Muscle layer of colon (tissue), 2 donors: ENCODE data around the gene AHNAK2.

Source experiments
- H3K27ac ChIP-seq: one replicate; pipeline ENCODE4 v1.7.0; 2013; ENCODE audit warnings: low read depth, mild to moderate bottlenecking, low read length, moderate library complexity
- H3K27me3 ChIP-seq, 2 donors: one replicate each; pipeline ENCODE4 v1.7.0; 2013; ENCODE audit warnings: low read length in 2 of 2, mild to moderate bottlenecking in 2 of 2; ENCODE audit not compliant: insufficient read depth in 2 of 2, control insufficient read depth in 1 of 2
- H3K36me3 ChIP-seq: one replicate; pipeline ENCODE4 v1.7.0; 2013; ENCODE audit warnings: mild to moderate bottlenecking, low read length; ENCODE audit not compliant: insufficient read depth
- H3K4me1 ChIP-seq: one replicate; pipeline ENCODE4 v1.7.0; 2013; ENCODE audit warnings: mild to moderate bottlenecking, low read length; ENCODE audit not compliant: insufficient read depth
- H3K4me3 ChIP-seq, 2 donors: one replicate each; pipeline ENCODE4 v1.7.0; 2013; ENCODE audit warnings: low read length in 2 of 2, low read depth in 1 of 2, mild to moderate bottlenecking in 1 of 2, moderate library complexity in 1 of 2
- H3K9ac ChIP-seq: one replicate; pipeline ENCODE4 v1.7.0; 2013; ENCODE audit warnings: low read length
- H3K9me3 ChIP-seq: one replicate; pipeline ENCODE4 v1.7.0; 2013; ENCODE audit warnings: mild to moderate bottlenecking, low read length
- donor health status: abdominal sarcoma.
- donor health status: Adenocarcinoma of cecum.

Gene AHNAK2

GRCh38 chr14:104929268-104930230 is 48.6 kb downstream of the AHNAK2 start:
- no peaks in the 10 kb centered on the region for H3K36me3 ChIP-seq
- H3K27me3 ChIP-seq: no peaks in the 10 kb centered on the region
- no peak overlapping the region for H3K9ac ChIP-seq
- no peak overlapping the region for H3K4me3 ChIP-seq
- no peak overlapping the region for H3K27ac ChIP-seq
- peaks cover 5% of the 10 kb centered on the region for H3K4me1 ChIP-seq
- no peaks in the 10 kb centered on the region for H3K9me3 ChIP-seq

- no peaks in the 10 kb centered on the region for H3K27me3 ChIP-seq
- no peaks in the 10 kb centered on the region for H3K36me3 ChIP-seq
- H3K4me3 ChIP-seq: no peak overlapping the region
- no peaks in the 10 kb centered on the region for H3K9me3 ChIP-seq
- H3K9ac ChIP-seq: no peak overlapping the region
- no peak overlapping the region for H3K27ac ChIP-seq
- no peaks in the 10 kb centered on the region for H3K4me1 ChIP-seq
Observed at GRCh38 chr14:104928391-104929133, 49.6 kb downstream of the AHNAK2 start.

- no peaks in the 10 kb centered on the region for H3K9me3 ChIP-seq
- H3K27me3 ChIP-seq: no peaks in the 10 kb centered on the region
- H3K27ac ChIP-seq: no peak overlapping the region
- H3K9ac ChIP-seq: no peak overlapping the region
- no peak overlapping the region for H3K4me3 ChIP-seq
- H3K36me3 ChIP-seq: no peaks in the 10 kb centered on the region
- no peaks in the 10 kb centered on the region for H3K4me1 ChIP-seq
Observed at GRCh38 chr14:104927901-104928300, 50.3 kb downstream of the AHNAK2 start.

GRCh38 chr14:104927432-104927816 is 50.8 kb downstream of the AHNAK2 start:
- Histone ChIP-seq H3K27ac (no peak overlapping the region), H3K4me1 (no peaks in the 10 kb centered on the region), H3K27me3 (no peaks in the 10 kb centered on the region), H3K9ac (no peak overlapping the region), H3K9me3 (no peaks in the 10 kb centered on the region), H3K36me3 (no peaks in the 10 kb centered on the region), H3K4me3 (no peak overlapping the region)

GRCh38 chr14:104926619-104927431 is 51.3 kb downstream of the AHNAK2 start:
- Histone ChIP-seq H3K27ac (no peak overlapping the region), H3K27me3 (no peaks in the 10 kb centered on the region), H3K4me1 (no peaks in the 10 kb centered on the region), H3K9ac (no peak overlapping the region), H3K9me3 (no peaks in the 10 kb centered on the region), H3K36me3 (no peaks in the 10 kb centered on the region), H3K4me3 (no peak overlapping the region)

- Histone ChIP-seq H3K27me3 (no peaks in the 10 kb centered on the region), H3K9ac (no peak overlapping the region), H3K27ac (no peak overlapping the region), H3K9me3 (no peaks in the 10 kb centered on the region), H3K36me3 (no peaks in the 10 kb centered on the region), H3K4me1 (no peaks in the 10 kb centered on the region), H3K4me3 (no peak overlapping the region)
Observed at GRCh38 chr14:104925855-104926609, 52.1 kb downstream of the AHNAK2 start.

GRCh38 chr14:104925214-104925854 is 52.8 kb downstream of the AHNAK2 start:
- Histone ChIP-seq H3K4me1 (no peaks in the 10 kb centered on the region), H3K27ac (no peak overlapping the region), H3K4me3 (no peak overlapping the region), H3K9ac (no peak overlapping the region), H3K27me3 (no peaks in the 10 kb centered on the region), H3K9me3 (no peaks in the 10 kb centered on the region), H3K36me3 (no peaks in the 10 kb centered on the region)

- no peaks in the 10 kb centered on the region for H3K9me3 ChIP-seq
- H3K27me3 ChIP-seq: no peaks in the 10 kb centered on the region
- H3K4me3 ChIP-seq: no peak within 1 kb of the TSS
Observed at GRCh38 chr14:104924421-104925213, 53.6 kb downstream of the AHNAK2 start, which contains the start of gene PLD4. PLD4 (plus strand) TSS chr14:104924879; CDS start chr14:104927141, 2,262 bp downstream.

GRCh38 chr14:104923640-104924420 is 54.3 kb downstream of the AHNAK2 start:
- Histone ChIP-seq H3K4me1 (no peaks in the 10 kb centered on the region), H3K4me3 (no peak overlapping the region), H3K36me3 (no peaks in the 10 kb centered on the region), H3K27me3 (no peaks in the 10 kb centered on the region), H3K27ac (no peak overlapping the region), H3K9me3 (no peaks in the 10 kb centered on the region), H3K9ac (no peak overlapping the region)

More at GRCh38 chr14:104924421-104925213, 53.6 kb downstream of the AHNAK2 start, which contains the start of gene PLD4:
- Histone ChIP-seq H3K27ac (no peak within 1 kb of the TSS), H3K36me3 (no peaks in the 10 kb centered on the region), H3K4me1 (no peaks in the 10 kb centered on the region), H3K9ac (no peak within 1 kb of the TSS)
